DMS53 treated with DMSO at 0.1 percent for 48 hours (cell line): ENCODE results near the gene PDIA4.
"Not testable (repeated sequence)": the region's sequence is repeated elsewhere in the genome, so short reads cannot be mapped to it uniquely, and the experiment has no call there.

Source experiments
- DNase-seq: peaks from one replicate; lab custom pipeline; 2025; ENCODE audit not compliant: unreplicated experiment; lab: John Stamatoyannopoulos, UW

The PDIA4 gene

DNA sequence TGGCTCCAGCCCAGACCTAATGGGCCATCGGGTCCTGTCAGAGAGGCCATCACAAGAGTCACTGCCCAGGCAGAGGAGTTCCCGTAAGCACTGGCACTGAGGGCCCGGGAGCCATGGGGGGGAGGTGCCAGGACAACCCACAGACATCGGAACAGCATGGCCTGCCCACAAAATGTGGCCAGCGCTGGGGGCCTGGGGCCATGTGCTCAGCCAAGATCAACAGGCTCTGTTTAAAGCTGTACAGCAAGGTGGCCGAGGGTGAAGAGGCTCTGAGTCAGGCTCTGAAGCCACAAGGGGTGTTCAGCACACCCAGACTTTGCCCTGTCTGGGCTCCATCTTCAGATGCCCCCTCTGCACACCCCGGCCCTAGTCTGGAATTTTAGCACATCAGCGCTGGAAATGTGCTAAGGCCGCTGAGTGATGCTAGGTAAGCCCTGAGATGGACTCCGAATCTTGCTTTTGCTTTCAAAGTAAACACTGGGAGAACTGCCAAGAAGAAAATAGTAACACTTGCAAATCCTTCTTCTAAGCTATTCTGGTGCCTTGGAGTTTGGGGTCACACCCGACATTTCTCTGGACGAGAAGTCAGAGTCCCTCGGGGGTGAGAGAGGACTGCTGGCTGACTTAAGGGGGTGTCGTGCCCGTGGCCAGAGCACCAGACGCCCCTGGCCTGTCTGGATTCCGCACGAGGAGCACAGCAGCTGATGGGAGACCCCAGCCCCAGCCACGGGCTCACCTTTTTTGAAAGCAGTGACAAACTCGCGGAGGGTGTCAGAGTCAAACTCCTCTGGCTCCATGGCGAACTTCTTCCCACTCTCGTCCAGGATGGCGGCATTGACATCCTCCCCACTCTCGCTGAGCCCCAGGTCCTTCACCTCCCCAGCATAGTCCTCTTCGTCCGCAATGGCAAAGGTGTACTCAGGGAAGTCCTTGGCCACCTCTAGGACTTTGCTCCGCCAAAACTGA is 23.6 kb downstream of the PDIA4 start:
- no peak for DNase-seq

GRCh38 chr7:149003560-149004305 is 24.6 kb downstream of the PDIA4 start:
- DNase-seq: no peak

DNA sequence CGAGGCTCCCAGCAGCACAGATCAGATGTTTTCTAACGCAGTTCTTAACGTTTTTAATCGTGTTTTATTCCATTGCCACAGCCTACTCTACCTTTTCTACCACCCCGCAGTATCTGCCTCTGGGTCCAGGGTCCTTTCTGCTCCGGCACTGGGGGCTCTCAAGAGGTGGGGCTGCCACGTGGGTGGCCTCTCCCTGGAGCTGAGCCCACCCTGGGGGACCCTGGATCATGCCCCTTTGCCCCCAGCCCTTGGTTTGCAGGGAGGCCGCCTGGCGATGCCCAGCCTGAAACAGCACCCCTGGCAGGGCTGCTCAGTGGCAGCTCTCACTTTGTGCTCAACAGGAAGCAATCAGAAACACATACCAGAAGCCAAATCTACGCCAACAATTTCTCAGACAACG is 25.3 kb downstream of the PDIA4 start:
- DNase-seq: no peak

DNA sequence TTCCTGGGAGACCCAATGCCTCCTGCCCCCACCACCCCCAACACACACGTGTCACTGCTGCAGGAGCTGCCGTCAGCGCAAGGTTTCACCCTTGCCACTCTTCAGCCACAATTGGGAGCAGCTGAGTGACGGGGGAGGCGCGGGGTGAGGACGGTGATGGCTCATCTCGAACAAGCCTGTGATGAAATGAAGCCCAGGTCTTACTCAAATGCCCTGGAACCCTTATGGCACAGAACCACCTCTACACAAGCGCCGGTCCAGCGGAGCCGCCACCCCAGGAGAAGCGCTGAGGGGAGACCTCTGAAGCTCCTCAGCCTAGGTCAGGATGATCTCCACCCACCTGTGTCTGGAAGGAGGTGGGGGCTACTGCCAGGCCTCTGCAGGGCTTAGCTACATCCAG is 25.7 kb downstream of the PDIA4 start:
- no peak for DNase-seq

DNA sequence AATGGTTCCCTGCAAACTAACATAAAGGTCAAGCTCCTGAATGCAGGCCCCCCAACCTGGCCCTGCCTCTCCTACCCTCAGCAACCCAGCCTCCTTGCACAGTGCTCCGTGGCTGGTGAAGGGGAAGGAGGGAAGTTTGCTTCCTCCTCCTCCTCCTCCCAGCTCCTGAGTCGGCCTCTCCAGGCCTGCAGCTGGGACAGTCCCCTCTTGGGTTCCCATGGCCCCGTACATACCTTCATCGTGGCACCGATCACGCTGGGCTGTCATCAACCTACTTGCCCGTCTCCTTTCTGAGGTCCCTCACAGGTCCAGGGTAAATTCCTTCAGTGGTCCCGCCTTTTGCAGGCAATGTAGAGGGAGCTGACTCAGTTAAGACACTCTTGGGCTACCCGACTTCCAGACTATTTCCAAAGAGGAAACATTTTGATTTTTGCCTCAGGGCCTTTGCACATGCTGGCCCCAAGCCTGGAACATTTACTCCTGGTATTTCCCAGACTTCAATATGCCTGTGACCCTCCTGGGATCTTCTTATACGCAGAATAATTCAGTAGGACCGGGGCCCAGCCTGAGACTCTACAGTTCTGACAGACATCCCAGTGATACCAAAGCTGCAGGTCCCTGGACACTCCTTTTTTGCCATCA is 26.8 kb downstream of the PDIA4 start:
- no peak for DNase-seq

DNA sequence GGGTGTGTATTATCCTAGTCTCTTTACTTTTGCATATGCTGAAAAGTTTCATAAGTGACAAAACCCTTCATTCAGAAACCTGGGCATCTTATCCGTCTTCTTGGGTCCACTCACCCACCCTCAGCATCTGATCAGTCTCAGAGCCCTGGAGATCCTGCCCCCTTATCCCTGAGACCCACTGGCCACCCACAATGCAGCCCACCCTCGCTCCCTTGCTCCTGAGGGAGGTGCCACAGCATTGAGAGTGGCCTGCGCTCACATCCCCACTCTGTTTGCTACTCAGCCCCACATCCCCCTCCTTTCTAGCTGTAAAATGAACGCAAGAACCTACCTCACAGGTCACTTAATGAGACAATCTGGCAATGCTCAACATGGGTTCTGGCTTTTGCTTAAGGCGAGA is 27.3 kb downstream of the PDIA4 start:
- DNase-seq: no peak

GRCh38 chr7:148999192-148999591 is 29.1 kb downstream of the PDIA4 start:
- DNase-seq: no peak

- no peak for DNase-seq
Measured at GRCh38 chr7:148997497-148997896, 30.8 kb downstream of the PDIA4 start.

GRCh38 chr7:148994576-148994975 is 33.7 kb downstream of the PDIA4 start:
- DNase-seq: no peak

GRCh38 chr7:148993193-148993592 is 35.1 kb downstream of the PDIA4 start:
- no peak for DNase-seq

GRCh38 chr7:148991536-148991935 is 36.8 kb downstream of the PDIA4 start:
- no peak for DNase-seq

- DNase-seq: peak; percentile 69
Measured at GRCh38 chr7:148987751-148988512, 40.4 kb downstream of the PDIA4 start.

GRCh38 chr7:148987010-148987750 is 41.1 kb downstream of the PDIA4 start:
- peak; percentile 95 for DNase-seq

GRCh38 chr7:148986742-148987009 is 41.6 kb downstream of the PDIA4 start:
- DNase-seq: no peak

- DNase-seq: peak; percentile 87
Measured at GRCh38 chr7:148983200-148984146, 44.8 kb downstream of the PDIA4 start.

- DNase-seq: peak; percentile 37
Measured at GRCh38 chr7:148982654-148983199, 45.6 kb downstream of the PDIA4 start.

DNA sequence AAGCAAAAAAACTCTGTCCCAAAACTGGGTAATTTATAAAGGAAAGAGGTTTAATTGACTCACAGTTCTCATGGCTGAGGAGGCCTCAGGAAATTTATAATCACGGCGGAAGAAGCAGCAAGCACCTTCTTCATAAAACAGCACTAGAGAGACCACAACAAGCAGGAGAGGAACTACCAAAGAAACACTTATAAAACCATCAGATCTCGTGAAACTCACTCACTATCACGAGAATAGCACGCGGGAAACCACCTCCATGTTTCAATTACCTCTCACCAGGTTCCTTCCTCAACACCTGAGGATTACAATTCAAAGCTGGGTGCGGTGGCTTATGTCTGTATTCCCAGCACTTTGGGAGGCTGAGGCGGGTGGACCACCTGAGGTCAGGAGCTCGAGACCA is 48.5 kb downstream of the PDIA4 start:
- no peak for DNase-seq

DNA sequence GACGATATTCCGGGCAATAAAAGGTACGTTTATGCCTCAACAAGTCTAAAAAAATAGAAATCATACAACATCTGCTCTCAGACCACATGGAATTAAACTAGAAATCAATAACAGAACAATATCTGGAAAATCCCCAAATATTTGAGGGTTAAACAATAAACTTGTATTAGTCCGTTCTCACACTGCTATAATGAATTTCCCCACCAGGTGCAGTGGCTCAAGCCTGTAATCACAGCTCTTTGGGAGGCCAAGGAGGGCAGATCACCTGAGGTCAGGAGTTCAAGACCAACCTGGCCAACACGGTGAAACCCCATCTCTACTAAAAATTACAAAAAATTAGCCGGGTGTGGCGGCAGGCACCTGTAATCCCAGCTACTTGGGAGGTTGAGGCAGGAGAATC is 49.2 kb downstream of the PDIA4 start:
- DNase-seq: not testable (repeated sequence)

DNA sequence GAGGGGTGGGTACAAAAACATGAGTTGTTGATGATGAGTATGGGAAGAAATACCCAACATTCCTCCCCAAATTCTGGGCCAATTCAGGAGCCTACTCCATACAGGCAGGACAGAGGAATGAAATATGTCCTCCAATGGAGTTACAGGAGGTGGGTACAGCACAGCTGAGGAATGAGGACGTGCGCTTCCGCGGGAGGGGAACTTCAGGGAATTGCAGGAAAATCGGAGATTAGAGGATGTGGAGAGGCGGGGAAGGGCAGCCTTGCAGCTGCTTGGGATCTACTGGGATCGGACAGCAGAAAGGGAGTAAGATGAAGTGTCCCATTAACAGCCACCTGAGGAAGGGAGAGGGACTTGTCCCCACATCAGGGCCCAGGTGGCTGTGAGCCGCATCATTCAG is 50.2 kb downstream of the PDIA4 start:
- no peak for DNase-seq
